Neural cell (in vitro differentiated cells): ENCODE results near the gene CETP.

Experiments
- POLR2AphosphoS5 ChIP-seq: IDR thresholded peaks from 2 replicates; pipeline ENCODE4 v1.6.1; 2012
- RAD21 ChIP-seq: fragments of 450-650 bp; conservative IDR thresholded peaks from 2 replicates; pipeline ENCODE4 v1.6.1; 2014; ENCODE audit warnings: antibody characterized with exemption, mild to moderate bottlenecking, moderate library complexity
- TAF1 ChIP-seq: IDR thresholded peaks from 2 replicates; pipeline ENCODE4 v1.6.1; 2012; ENCODE audit warnings: low read depth
- TF ChIP-seq, protein P1 (sequence below): fragments of 450-650 bp; IDR thresholded peaks from 2 replicates; pipeline ENCODE4 v1.5.1; 2014; ENCODE audit warnings: antibody characterized with exemption, mild to moderate bottlenecking, moderate library complexity; ENCODE audit not compliant: poor library complexity, severe bottlenecking

DNA sequence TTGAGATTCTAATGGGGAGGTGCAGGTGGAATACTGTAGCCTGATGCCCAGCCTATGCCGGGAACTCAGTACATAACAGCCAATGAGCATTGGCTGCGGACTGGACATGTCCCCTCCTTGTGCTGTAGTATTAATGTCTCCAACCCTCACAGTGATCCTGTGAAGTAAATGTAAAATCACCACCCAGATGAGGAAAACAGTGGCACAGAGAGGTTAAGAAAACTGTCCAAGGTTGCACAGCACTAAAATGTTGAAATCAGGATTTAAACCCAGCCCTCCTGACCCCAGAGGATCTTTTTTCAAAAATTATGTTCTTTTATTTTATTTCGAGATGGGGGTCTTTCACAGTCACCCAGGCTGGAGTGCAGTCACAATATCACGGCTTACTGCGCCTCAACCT is 35.5 kb downstream of the CETP start:
- TF ChIP-seq, protein P1, sequence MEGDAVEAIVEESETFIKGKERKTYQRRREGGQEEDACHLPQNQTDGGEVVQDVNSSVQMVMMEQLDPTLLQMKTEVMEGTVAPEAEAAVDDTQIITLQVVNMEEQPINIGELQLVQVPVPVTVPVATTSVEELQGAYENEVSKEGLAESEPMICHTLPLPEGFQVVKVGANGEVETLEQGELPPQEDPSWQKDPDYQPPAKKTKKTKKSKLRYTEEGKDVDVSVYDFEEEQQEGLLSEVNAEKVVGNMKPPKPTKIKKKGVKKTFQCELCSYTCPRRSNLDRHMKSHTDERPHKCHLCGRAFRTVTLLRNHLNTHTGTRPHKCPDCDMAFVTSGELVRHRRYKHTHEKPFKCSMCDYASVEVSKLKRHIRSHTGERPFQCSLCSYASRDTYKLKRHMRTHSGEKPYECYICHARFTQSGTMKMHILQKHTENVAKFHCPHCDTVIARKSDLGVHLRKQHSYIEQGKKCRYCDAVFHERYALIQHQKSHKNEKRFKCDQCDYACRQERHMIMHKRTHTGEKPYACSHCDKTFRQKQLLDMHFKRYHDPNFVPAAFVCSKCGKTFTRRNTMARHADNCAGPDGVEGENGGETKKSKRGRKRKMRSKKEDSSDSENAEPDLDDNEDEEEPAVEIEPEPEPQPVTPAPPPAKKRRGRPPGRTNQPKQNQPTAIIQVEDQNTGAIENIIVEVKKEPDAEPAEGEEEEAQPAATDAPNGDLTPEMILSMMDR: no peak
- TF ChIP-seq TAF1 (no peak), RAD21 (no peak), POLR2AphosphoS5 (no peak)
